ENCODE data around the gene ACVRL1. TPM values are rescaled to one million over a fixed set of nuclear protein-coding genes. Genes with fewer than 3 reads are reported as not detected.

ACVRL1 gene
- total RNA-seq, 4 donors from 2014 or later = 115 to 440 (median 137) TPM

DNA sequence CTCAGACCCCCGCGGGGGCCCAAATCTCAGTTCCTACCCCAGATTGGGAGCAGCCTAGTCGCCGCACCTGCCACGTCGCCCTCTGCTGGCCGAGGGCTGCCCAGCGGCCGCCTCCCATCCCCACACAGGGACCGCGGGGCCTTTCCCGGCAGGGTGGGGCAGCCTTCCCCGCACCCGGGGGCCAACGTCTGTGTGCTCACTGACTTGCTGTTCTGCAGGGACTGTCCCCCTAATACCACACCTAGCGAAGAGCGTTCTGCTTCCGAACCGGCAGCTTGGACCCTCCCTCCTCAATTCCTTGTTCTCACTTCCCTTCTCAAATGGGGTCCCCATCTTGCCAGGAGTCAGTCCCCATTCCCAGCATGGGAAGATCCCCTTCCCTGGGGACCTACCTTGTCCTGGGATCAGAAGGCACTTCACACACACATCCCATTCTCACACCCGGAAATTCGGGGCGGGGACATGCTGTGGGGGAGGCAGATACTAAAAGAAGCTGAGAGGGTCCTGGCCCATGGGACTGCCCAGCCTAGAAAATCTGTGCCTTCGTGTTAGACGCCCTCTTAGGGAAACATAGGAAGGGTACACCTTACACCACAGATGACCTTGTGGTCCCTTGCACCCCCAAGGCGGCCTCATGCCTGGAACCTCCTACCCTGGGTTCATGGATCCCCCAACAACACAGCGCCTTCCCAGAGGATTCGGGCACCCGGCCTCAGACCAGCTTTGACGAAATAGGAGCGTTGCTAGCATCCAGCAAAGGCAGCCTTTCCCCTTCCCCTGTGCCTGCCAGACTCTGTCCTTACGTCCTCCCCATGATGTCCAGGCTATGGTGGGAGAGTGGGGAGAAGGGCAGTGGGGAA lies 16.4 kb downstream of the ACVRL1 start:
- Histone ChIP-seq H3K4me3 (no peak overlapping the region), H3K27ac (peak overlapping the region; percentile 73 to 80 (median 74)), H3K36me3 (no peaks in the 10 kb centered on the region), H3K4me1 (peaks cover 4 to 22% (median 14%) of the 10 kb centered on the region in 4 donors), H3K27me3 (no peaks in the 10 kb centered on the region), H3K9me3 (no peaks in the 10 kb centered on the region)
- WGBS, 2 donors (ENCODE audit: low coverage in 1 of 2) = 32 to 33% methylated on average over 2 to 27 of the region's 31 CpGs
- peak; percentile 72 for DNase-seq
- TF ChIP-seq POLR2AphosphoS5 (IDR thresholded peaks at IDR 0.05) (peak in 1 of 3 donors; percentile 29), EP300 (IDR thresholded peaks at IDR 0.05; ENCODE audit: low read depth) (no peak), POLR2A (IDR thresholded peaks at IDR 0.05) (peak; percentile 10)
- TF ChIP-seq, protein P1, sequence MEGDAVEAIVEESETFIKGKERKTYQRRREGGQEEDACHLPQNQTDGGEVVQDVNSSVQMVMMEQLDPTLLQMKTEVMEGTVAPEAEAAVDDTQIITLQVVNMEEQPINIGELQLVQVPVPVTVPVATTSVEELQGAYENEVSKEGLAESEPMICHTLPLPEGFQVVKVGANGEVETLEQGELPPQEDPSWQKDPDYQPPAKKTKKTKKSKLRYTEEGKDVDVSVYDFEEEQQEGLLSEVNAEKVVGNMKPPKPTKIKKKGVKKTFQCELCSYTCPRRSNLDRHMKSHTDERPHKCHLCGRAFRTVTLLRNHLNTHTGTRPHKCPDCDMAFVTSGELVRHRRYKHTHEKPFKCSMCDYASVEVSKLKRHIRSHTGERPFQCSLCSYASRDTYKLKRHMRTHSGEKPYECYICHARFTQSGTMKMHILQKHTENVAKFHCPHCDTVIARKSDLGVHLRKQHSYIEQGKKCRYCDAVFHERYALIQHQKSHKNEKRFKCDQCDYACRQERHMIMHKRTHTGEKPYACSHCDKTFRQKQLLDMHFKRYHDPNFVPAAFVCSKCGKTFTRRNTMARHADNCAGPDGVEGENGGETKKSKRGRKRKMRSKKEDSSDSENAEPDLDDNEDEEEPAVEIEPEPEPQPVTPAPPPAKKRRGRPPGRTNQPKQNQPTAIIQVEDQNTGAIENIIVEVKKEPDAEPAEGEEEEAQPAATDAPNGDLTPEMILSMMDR (IDR thresholded peaks at IDR 0.05) = peak; percentile 78 to 90 (median 86)
- intact Hi-C loops (cut with DNase I; ENCODE audit: low total_unique reads) (loop anchor here (2.0 kb wide), 1 partner anchor 57 kb away; no protein-coding TSS in a partner anchor), in situ Hi-C loops (cut with MboI; ENCODE audit: low pct_ligation_motif_present in 1 of 4, low pct_unique_long_range_greater_than_20kb in 1 of 4, low sequenced_read_pairs in 3 of 4) (loop anchor here in 2 of 4 donors (10.0 kb wide), 2 partner anchors 51 to 61 kb away; no protein-coding TSS in a partner anchor)

DNA sequence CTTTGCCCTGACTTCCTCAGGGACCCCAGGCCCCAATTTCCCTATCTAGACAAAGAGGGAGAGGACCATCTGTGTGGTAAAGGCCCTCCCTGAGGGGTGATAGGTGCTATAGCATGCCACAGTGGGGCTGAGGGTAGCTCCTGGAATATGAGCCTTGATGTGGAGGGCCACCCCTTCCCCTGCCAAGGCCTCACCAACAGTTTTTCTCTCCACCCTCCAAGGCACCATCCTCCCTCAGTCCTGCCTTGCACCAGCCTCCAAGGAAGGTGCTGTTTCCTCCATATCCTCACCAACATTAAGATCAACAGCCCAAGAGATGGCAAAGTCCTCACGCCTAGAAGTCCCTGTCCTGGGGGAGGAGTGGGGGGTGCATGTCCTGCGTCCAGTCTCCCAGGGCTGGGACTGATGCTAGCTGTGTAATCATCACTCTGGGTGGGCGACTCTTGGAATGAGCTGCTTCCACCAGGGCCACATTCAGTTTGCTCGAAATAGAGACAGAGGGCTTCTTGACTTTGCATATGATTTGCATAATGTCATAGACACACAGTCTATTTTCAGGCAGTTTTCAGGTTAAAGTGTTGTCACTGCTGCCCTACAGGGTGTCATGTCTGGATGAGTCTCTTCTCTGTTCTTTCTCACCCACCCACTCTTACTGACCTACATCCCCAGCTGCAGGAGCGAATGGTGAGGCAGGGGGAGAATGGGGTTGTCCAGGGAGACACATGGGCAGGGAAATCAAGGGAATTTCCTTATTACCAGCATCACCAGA lies 17.4 kb downstream of the ACVRL1 start:
- Histone ChIP-seq H3K4me3 (no peak overlapping the region), H3K27me3 (no peaks in the 10 kb centered on the region), H3K36me3 (no peaks in the 10 kb centered on the region), H3K9me3 (no peaks in the 10 kb centered on the region), H3K4me1 (peaks cover 4 to 22% (median 14%) of the 10 kb centered on the region in 4 donors), H3K27ac (no peak overlapping the region)
- intact Hi-C loops (cut with DNase I; ENCODE audit: low total_unique reads) (no loop called here), in situ Hi-C loops (cut with MboI; ENCODE audit: low pct_ligation_motif_present in 1 of 4, low pct_unique_long_range_greater_than_20kb in 1 of 4, low sequenced_read_pairs in 3 of 4) (loop anchor here in 3 of 4 donors (5.0 to 10.0 kb wide), 3 partner anchors 50 to 60 kb away; no protein-coding TSS in a partner anchor)
- no peak for DNase-seq
- WGBS, 2 donors (ENCODE audit: low coverage in 1 of 2) = 84 to 100% methylated on average over 3 to 5 of the region's 5 CpGs
- TF ChIP-seq POLR2AphosphoS5 (IDR thresholded peaks at IDR 0.05) (no peak), POLR2A (IDR thresholded peaks at IDR 0.05) (peak; percentile 27), EP300 (IDR thresholded peaks at IDR 0.05; ENCODE audit: low read depth) (no peak)
- TF ChIP-seq, protein P1 (IDR thresholded peaks at IDR 0.05) = no peak

DNA sequence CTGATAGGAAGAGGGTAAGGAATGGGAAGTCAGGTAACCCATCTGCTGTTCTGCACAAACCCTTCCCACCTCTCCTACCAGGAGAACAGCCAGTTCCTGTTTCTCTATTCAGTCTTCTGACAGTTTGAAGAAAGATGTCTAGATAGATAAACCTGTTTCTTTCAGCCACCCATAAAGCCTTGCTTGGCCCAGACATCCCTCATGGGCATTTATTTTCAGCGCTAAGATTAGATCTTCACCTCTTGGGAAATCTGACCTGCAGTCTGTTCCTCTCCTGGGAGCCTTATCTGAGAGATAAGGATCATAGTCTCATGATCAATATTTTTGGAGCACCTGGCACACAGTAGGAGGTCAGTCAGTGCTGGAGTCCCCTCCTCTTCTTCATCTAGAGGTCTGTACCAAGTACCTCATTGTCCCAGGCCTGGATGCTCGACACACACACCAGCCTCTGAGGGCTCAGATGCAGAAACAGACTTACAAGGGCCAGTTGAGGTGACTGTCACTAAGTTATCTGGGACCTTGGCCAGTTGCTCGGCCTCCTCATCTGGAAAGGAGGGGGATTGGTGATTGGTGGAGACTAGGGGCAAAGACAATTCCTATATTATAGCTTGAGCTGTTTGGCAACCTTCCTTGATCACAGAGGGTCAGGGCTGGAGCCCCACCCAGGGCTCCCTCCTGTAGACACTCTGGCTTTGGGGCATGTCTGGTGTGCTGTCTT lies 18.2 kb downstream of the ACVRL1 start:
- intact Hi-C loops (cut with DNase I; ENCODE audit: low total_unique reads) = no loop called here
- WGBS, 2 donors (ENCODE audit: low coverage in 1 of 2) = 78% methylated on average over 3 of the region's 3 CpGs; no CpG with 5 or more reads in 1 of the 2 donors

More for the DNA sequence above, 18.2 kb downstream of the ACVRL1 start:
- in situ Hi-C loops (cut with MboI; ENCODE audit: low pct_ligation_motif_present in 1 of 4, low pct_unique_long_range_greater_than_20kb in 1 of 4, low sequenced_read_pairs in 3 of 4) = loop anchor here in 3 of 4 donors (5.0 to 10.0 kb wide), 3 partner anchors 49 to 59 kb away; no protein-coding TSS in a partner anchor
- H3K36me3 ChIP-seq = no peaks in the 10 kb centered on the region
- TF ChIP-seq POLR2A (IDR thresholded peaks at IDR 0.05) (no peak), EP300 (IDR thresholded peaks at IDR 0.05; ENCODE audit: low read depth) (no peak), POLR2AphosphoS5 (IDR thresholded peaks at IDR 0.05) (no peak)
- TF ChIP-seq, protein P1 (IDR thresholded peaks at IDR 0.05) = no peak
- no peaks in the 10 kb centered on the region for H3K9me3 ChIP-seq
- H3K4me1 ChIP-seq = peaks cover 4 to 22% (median 14%) of the 10 kb centered on the region in 4 donors
- H3K27ac ChIP-seq = no peak overlapping the region
- no peak overlapping the region for H3K4me3 ChIP-seq
- no peak for DNase-seq
- H3K27me3 ChIP-seq = no peaks in the 10 kb centered on the region

Measured in transverse colon (tissue), 4 donors.